Measurements from ENCODE around the gene RFXANK.
A peak's percentile ranks its signal among the peaks of the same experiment; 100 is the strongest.

Gene RFXANK

GRCh38 chr19:19224150-19224851, 32.2 kb downstream of the RFXANK start:
- H3K4me3 ChIP-seq (ENCODE audit: control insufficient read depth, low read depth, low read length) = no peak overlapping the region
- no peak for TF ChIP-seq CTCF (IDR thresholded peaks at IDR 0.05; ENCODE audit: control insufficient read depth, insufficient read depth, low read depth, low read length, missing control alignments)
- no peak for DNase-seq (ENCODE audit: low read depth)

- DNase-seq (ENCODE audit: low read depth) = peak; percentile 1
- H3K4me3 ChIP-seq (ENCODE audit: control insufficient read depth, low read depth, low read length) = no peak overlapping the region; the same call in 1 of the 2 replicates
- peak; percentile 53 for TF ChIP-seq CTCF (IDR thresholded peaks at IDR 0.05; ENCODE audit: control insufficient read depth, insufficient read depth, low read depth, low read length, missing control alignments)
These were observed 32.9 kb downstream of the RFXANK start for GRCh38 chr19:19224852-19225494.

- no peak for DNase-seq (ENCODE audit: low read depth)
- TF ChIP-seq CTCF (IDR thresholded peaks at IDR 0.05; ENCODE audit: control insufficient read depth, insufficient read depth, low read depth, low read length, missing control alignments) = no peak
- no peak overlapping the region for H3K4me3 ChIP-seq (ENCODE audit: control insufficient read depth, low read depth, low read length)
These were observed 34.1 kb downstream of the RFXANK start for GRCh38 chr19:19226204-19226603.

GRCh38 chr19:19226663-19227062, 34.6 kb downstream of the RFXANK start:
- no peak for DNase-seq (ENCODE audit: low read depth)
- TF ChIP-seq CTCF (IDR thresholded peaks at IDR 0.05; ENCODE audit: control insufficient read depth, insufficient read depth, low read depth, low read length, missing control alignments) = no peak

DNA sequence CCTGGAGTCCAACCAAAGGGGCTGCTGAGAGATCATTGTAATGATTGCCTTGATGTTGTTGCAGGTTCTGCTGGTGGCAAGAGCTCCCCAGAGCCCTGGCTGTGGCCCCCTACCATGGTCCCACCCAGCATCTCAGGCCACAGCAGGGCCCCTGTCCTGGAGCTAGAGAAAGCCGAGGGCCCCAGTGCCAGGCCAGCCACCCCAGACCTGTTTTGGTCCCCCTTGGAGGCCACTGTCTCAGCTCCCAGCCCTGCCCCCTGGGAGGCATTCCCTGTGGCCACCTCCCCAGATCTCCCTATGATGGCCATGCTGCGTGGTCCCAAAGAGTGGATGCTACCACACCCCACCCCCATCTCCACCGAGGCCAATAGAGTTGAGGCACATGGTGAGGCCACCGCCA, 35.2 kb downstream of the RFXANK start:
- DNase-seq (ENCODE audit: low read depth) = no peak
- TF ChIP-seq CTCF (IDR thresholded peaks at IDR 0.05; ENCODE audit: control insufficient read depth, insufficient read depth, low read depth, low read length, missing control alignments) = no peak
- H3K4me3 ChIP-seq (ENCODE audit: control insufficient read depth, low read depth, low read length) = no peak overlapping the region

More at GRCh38 chr19:19226663-19227062, 34.6 kb downstream of the RFXANK start:
- no peak overlapping the region for H3K4me3 ChIP-seq (ENCODE audit: control insufficient read depth, low read depth, low read length)

DNA sequence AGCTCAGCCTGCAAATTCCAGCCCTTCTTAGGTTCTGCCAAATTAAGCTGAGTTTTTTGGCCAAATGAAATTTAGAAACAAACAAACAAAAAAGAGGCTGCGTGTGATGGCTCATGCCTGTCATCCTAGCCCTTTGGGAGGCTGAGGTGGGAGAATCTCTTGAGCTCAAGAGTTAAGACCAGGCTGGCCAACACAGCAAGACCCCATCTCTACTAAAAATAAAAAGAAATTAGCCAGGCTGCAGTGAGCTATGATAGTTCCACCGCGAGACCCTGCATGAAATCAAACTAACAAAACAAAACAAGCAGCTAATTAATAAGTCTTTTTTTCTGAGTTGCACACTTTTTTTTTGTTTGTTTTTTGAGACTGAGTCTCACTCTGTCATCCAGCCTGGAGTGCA, 37.6 kb downstream of the RFXANK start:
- TF ChIP-seq CTCF (IDR thresholded peaks at IDR 0.05; ENCODE audit: control insufficient read depth, insufficient read depth, low read depth, low read length, missing control alignments) = no peak
- no peak for DNase-seq (ENCODE audit: low read depth)
- no peak overlapping the region for H3K4me3 ChIP-seq (ENCODE audit: control insufficient read depth, low read depth, low read length)

All from AG09309 (cell line).